Measurements from ENCODE around the gene ANKS1A.

DNA sequence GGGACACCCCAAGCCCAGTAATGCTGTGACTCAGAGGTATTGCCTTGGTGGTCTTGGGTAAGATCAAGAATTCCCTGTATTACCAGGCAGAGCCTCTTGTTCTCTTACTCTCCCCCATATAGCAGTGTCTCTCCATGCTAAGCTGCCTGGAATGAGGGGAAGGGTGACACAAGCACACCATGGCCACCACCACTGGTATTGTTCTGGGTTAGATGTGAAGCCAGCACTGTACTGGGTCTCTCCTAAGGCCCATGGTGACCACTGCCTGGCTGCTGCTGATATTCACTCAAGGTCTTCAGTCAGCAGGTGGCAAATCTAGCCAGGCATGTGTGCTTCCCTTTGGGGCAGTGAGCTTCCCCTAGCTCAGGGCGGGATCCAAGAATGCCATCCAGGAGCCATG lies 37.7 kb upstream of the ANKS1A start:
- TF ChIP-seq EZH2 (IDR thresholded peaks at IDR 0.05; ENCODE audit: insufficient read depth, poor library complexity, severe bottlenecking) (no peak), EZH2phosphoT487 (IDR thresholded peaks at IDR 0.05; ENCODE audit: insufficient read depth, low read depth) (no peak)
